Stomach (tissue), 9 donors: ENCODE data around the gene MYOM1. TPM values are rescaled to one million over a fixed set of nuclear protein-coding genes. Genes with fewer than 3 reads are reported as not detected.
A peak's percentile ranks its signal among the peaks of the same experiment; 100 is the strongest.

Experiments
- DNase-seq, 2 donors: peaks; one replicate each; pipeline versions ENCODE4 v3.0.0 to v3.0.0-alpha.2; 2013 to 2019
- H3K27ac ChIP-seq, 5 donors: fragments of 200-600 bp in 4 of 5; sonication (generic) in 4 of 5; one replicate each; pipeline ENCODE4 v1.5.1; 2013 to 2019; ENCODE audit warnings: mild to moderate bottlenecking in 1 of 5, moderate library complexity in 1 of 5
- H3K27me3 ChIP-seq, 3 donors: fragments of 200-600 bp; sonication (generic); one replicate each; pipeline ENCODE4 v1.5.1; 2017 to 2019; ENCODE audit warnings: mixed run types in 1 of 3
- H3K36me3 ChIP-seq, 4 donors: fragments of 200-600 bp; sonication (generic); 1 replicate in 3 of 4; 2 replicates in 1 of 4; pipeline ENCODE4 v1.5.1; 2016 to 2019
- H3K4me1 ChIP-seq, 4 donors: fragments of 200-600 bp; sonication (generic); one replicate each; pipeline ENCODE4 v1.5.1; 2016 to 2019
- H3K4me3 ChIP-seq, 4 donors: fragments of 200-600 bp; sonication (generic) in 3 of 4; one replicate each; pipeline ENCODE4 v1.5.1; 2016 to 2019; ENCODE audit warnings: mild to moderate bottlenecking in 1 of 4
- H3K9me3 ChIP-seq, 4 donors: fragments of 200-600 bp; sonication (generic); one replicate each; pipeline ENCODE4 v1.5.1; 2016 to 2019
- CTCF ChIP-seq, 7 experiments: fragments of 450-650 bp in 4 of 7; fragments of 200-600 bp in 3 of 7; sonication (generic) in 3 of 7; IDR thresholded peaks; one replicate each; pipeline ENCODE4 v1.5.1; 2016 to 2019; ENCODE audit warnings: antibody characterized with exemption in 7 of 7, control low read depth in 2 of 7, mild to moderate bottlenecking in 1 of 7
- EP300 ChIP-seq: sonication (generic); formaldehyde crosslinking; IDR thresholded peaks from one replicate; pipeline ENCODE4 v1.6.1; 2017; ENCODE audit warnings: antibody characterized with exemption
- POLR2A ChIP-seq, 4 donors: fragments of 450-650 bp; IDR thresholded peaks; one replicate each; pipeline ENCODE4 v1.6.1; 2016; ENCODE audit warnings: antibody characterized with exemption in 4 of 4, control low read depth in 2 of 4, mild to moderate bottlenecking in 1 of 4, moderate library complexity in 1 of 4
- POLR2AphosphoS5 ChIP-seq, 3 donors: sonication (generic); formaldehyde crosslinking; IDR thresholded peaks; one replicate each; pipeline ENCODE4 v1.6.1; 2016; ENCODE audit warnings: antibody characterized with exemption in 3 of 3
- WGBS, 5 donors: extraction: QIAGEN DNeasy Blood & Tissue Kit in 3 of 5; methylation state at CpG; one replicate each; pipeline versions ENCODE4 v1.1.5 to v1.1.7; 2013 to 2018; 5-methylcytosine and 5-hydroxymethylcytosine counted together
- intact Hi-C: fragments of 100-400 bp; cut with DNase I; formaldehyde crosslinking; loops from one replicate; pipeline ENCODE4 v1.15.1; 2023; ENCODE audit warnings: low total_unique reads
- polyA plus RNA-seq, 3 donors: library from polyadenylated mRNA; stranded (reverse); fragments of 200-250 nt; gene quantifications; one replicate each; pipeline ENCODE4 v1.2.3, GENCODE V29; 2013
- total RNA-seq, 5 donors: library from RNA; depleted of rRNA; stranded (reverse); fragments of >200 nt; gene quantifications; one replicate each; pipeline versions ENCODE4 v1.1.0 to v1.2.3, GENCODE V29; 2014 to 2016
- donor health status: healthy with polysubstance abuse.
- donor health status: Bipolar disorder and iron deficiency.
- donor health status: healthy.

The MYOM1 gene
- total and polyA plus RNA-seq, 8 donors: 1.2 to 37.9 (median 3.5) TPM

- Histone ChIP-seq H3K4me3 (no peak overlapping the region), H3K9me3 (no peaks in the 10 kb centered on the region), H3K27ac (peak overlapping the region; percentile 5 to 78 (median 69)), H3K27me3 (no peaks in the 10 kb centered on the region), H3K36me3 (peaks cover 0 to 12% (median 5%) of the 10 kb centered on the region in 4 donors), H3K4me1 (peaks cover 0 to 57% (median 33%) of the 10 kb centered on the region in 4 donors)
- DNase-seq: no peak
- TF ChIP-seq POLR2A (IDR thresholded peaks at IDR 0.05) (no peak), CTCF (IDR thresholded peaks at IDR 0.05) (no peak), EP300 (no peak), POLR2AphosphoS5 (IDR thresholded peaks at IDR 0.05) (no peak)
- intact Hi-C loops: no loop called here
- 70 to 91% (median 77%) methylated on average over 5 of the region's 5 CpGs for WGBS, 5 donors
These were observed 2.8 kb downstream of the MYOM1 start for GRCh38 chr18:3216987-3217386.

GRCh38 chr18:3214855-3215637 lies 4.7 kb downstream of the MYOM1 start:
- no peaks in the 10 kb centered on the region for H3K9me3 ChIP-seq
- no peak overlapping the region for H3K4me3 ChIP-seq
- 95 to 98% (median 96%) methylated on average over 36 of the region's 36 CpGs for WGBS, 5 donors
- no peak overlapping the region for H3K27ac ChIP-seq
- no peaks in the 10 kb centered on the region for H3K27me3 ChIP-seq
- no peak for DNase-seq
- peaks cover 0 to 63% (median 34%) of the 10 kb centered on the region in 4 donors for H3K4me1 ChIP-seq
- peaks cover 0 to 12% (median 5%) of the 10 kb centered on the region in 4 donors for H3K36me3 ChIP-seq
- intact Hi-C loops: no loop called here
- no peak for TF ChIP-seq EP300
- TF ChIP-seq POLR2AphosphoS5 (IDR thresholded peaks at IDR 0.05): no peak
- no peak for TF ChIP-seq POLR2A (IDR thresholded peaks at IDR 0.05)
- no peak for TF ChIP-seq CTCF (IDR thresholded peaks at IDR 0.05)

GRCh38 chr18:3213300-3214059 lies 6.3 kb downstream of the MYOM1 start:
- Histone ChIP-seq H3K9me3 (no peaks in the 10 kb centered on the region), H3K27me3 (no peaks in the 10 kb centered on the region), H3K36me3 (peaks cover 0 to 12% (median 5%) of the 10 kb centered on the region in 4 donors), H3K27ac (peak overlapping the region in 3 of 5 donors; percentile 9 to 40 (median 37)), H3K4me3 (no peak overlapping the region), H3K4me1 (peaks cover 0 to 50% (median 28%) of the 10 kb centered on the region in 4 donors)
- 32 to 41% (median 36%) methylated on average over 6 of the region's 6 CpGs for WGBS, 5 donors
- TF ChIP-seq POLR2A (IDR thresholded peaks at IDR 0.05) (no peak), EP300 (no peak), CTCF (IDR thresholded peaks at IDR 0.05) (no peak), POLR2AphosphoS5 (IDR thresholded peaks at IDR 0.05) (no peak)
- DNase-seq: peak in 1 of 2 donors; percentile 74
- intact Hi-C loops: no loop called here

- H3K9me3 ChIP-seq: no peaks in the 10 kb centered on the region
- WGBS, 5 donors: 67 to 86% (median 75%) methylated on average over 4 of the region's 4 CpGs
- DNase-seq: peak in 1 of 2 donors; percentile 33
- intact Hi-C loops: no loop called here
- H3K36me3 ChIP-seq: peaks cover 0 to 12% (median 5%) of the 10 kb centered on the region in 4 donors
- peak overlapping the region in 2 of 5 donors; percentile 37 to 40 for H3K27ac ChIP-seq
- peaks cover 0 to 42% (median 23%) of the 10 kb centered on the region in 4 donors for H3K4me1 ChIP-seq
- H3K4me3 ChIP-seq: no peak overlapping the region
- TF ChIP-seq POLR2A (IDR thresholded peaks at IDR 0.05): no peak
- TF ChIP-seq EP300: no peak
- TF ChIP-seq POLR2AphosphoS5 (IDR thresholded peaks at IDR 0.05): no peak
- no peak for TF ChIP-seq CTCF (IDR thresholded peaks at IDR 0.05)
- no peaks in the 10 kb centered on the region for H3K27me3 ChIP-seq
These were observed 7.1 kb downstream of the MYOM1 start for GRCh38 chr18:3212657-3213056.
